Measurements from ENCODE around the gene CNNM2.
A peak's percentile ranks its signal among the peaks of the same experiment; 100 is the strongest.

CNNM2 gene

DNA sequence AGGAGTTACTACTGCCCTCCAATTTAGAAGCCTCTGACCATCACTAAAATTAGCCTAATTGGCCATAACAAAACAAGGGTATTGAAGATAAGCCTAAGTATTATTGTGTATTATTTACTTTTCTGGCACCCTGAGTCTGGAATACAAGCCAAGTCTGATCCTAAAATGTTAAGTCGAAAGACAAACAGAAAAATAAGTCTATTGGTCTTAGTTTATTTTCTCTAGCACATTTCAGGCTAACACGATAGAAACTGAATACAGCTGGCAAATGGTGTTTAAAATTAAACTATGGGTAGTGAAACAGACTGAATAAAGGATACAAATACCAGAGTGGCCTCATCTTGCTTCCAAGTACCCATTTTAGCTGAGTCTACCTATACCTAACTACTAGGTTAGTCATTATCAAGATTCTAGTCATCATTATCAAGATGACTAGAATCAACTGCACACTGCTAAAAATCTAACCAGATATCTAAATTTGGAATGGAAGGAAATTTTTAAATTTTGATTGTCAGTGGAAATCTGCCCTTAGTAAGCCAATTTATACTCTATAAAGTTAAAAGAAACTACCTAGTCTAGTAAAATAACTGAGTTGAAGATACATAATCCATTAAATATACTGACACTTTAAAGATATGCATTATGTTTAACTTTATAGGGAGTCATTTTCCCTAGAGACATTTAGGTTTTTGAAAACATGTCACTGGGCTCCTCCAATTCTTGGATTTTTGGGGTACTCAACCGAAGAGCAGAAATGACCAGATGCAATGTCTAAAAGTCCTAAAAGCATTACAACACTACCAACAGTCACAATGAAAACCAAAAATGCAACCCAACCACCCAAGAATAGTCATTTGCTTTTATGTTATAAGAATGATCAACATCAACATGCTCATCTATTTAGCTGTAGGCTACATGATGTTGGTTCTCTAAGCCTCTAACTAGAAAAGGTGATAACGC is 194.1 kb downstream of the CNNM2 start:
- ChIA-PET POLR2A (ENCODE audit: low non-redundant PET) (no interaction called here), CTCF (interaction anchor here (0.6 to 0.7 kb wide), 3 partner anchors 136 to 276 kb away, joined by 3 to 6 read pairs (median 3); no protein-coding TSS in a partner anchor)
- H3K27ac ChIP-seq, result no peak overlapping the region
- TF ChIP-seq, protein P1, sequence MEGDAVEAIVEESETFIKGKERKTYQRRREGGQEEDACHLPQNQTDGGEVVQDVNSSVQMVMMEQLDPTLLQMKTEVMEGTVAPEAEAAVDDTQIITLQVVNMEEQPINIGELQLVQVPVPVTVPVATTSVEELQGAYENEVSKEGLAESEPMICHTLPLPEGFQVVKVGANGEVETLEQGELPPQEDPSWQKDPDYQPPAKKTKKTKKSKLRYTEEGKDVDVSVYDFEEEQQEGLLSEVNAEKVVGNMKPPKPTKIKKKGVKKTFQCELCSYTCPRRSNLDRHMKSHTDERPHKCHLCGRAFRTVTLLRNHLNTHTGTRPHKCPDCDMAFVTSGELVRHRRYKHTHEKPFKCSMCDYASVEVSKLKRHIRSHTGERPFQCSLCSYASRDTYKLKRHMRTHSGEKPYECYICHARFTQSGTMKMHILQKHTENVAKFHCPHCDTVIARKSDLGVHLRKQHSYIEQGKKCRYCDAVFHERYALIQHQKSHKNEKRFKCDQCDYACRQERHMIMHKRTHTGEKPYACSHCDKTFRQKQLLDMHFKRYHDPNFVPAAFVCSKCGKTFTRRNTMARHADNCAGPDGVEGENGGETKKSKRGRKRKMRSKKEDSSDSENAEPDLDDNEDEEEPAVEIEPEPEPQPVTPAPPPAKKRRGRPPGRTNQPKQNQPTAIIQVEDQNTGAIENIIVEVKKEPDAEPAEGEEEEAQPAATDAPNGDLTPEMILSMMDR (conservative IDR thresholded peaks at IDR 0.05; ENCODE audit: low read depth), result no peak
- DNase-seq (ENCODE audit: low spot score), result no peak

DNA sequence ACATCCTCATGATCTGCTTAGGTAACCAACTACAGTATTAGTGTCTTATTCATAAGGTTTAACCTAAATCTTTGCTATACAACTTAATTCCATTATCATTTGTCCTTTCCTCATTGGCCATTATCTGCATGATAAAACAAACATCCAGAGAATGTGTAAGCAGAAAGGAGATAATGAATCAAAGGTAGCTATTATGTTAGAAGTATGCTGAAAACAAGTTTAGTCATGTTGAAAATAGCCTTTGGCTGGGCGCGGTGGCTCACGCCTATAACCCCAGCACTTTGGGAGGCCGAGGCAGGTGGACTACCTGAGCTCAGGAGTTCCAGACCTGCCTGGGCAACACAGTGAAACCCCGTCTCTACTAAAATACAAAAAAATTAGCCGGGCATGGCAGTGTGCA is 196.8 kb downstream of the CNNM2 start:
- TF ChIP-seq, protein P1 (conservative IDR thresholded peaks at IDR 0.05; ENCODE audit: low read depth), result no peak
- no peak overlapping the region for H3K27ac ChIP-seq
- ChIA-PET CTCF (no interaction called here), POLR2A (ENCODE audit: low non-redundant PET) (interaction anchor here (0.6 kb wide), 1 partner anchor 77 kb away, joined by 3 read pairs; no protein-coding TSS in a partner anchor)
- DNase-seq (ENCODE audit: low spot score), result peak; percentile 77

DNA sequence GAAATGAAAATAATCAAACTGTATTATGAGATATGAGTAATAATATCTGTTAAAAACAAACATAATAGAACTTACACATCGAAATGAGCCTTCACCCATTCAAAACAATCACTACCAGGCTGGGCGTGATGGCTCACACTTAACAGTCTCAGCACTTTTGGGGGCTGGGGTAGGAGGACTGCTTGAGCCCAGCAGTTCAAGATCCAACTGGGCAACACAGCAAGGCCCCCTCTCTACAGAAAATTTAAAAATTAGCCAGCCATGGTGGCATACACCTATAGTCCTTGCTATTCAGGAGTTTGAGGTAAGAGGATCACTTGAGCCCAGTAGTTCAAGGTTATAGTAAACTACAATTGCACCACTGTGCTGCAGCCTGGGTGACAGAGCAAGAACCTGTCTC is 199.2 kb downstream of the CNNM2 start:
- DNase-seq (ENCODE audit: low spot score), result no peak
- CTCF ChIA-PET, result interaction anchor here (0.6 kb wide), 1 partner anchor 206 kb away, joined by 3 read pairs; no protein-coding TSS in a partner anchor
- POLR2A ChIA-PET (ENCODE audit: low non-redundant PET), result no interaction called here
- no peak overlapping the region for H3K27ac ChIP-seq
- TF ChIP-seq, protein P1 (conservative IDR thresholded peaks at IDR 0.05; ENCODE audit: low read depth), result no peak

DNA sequence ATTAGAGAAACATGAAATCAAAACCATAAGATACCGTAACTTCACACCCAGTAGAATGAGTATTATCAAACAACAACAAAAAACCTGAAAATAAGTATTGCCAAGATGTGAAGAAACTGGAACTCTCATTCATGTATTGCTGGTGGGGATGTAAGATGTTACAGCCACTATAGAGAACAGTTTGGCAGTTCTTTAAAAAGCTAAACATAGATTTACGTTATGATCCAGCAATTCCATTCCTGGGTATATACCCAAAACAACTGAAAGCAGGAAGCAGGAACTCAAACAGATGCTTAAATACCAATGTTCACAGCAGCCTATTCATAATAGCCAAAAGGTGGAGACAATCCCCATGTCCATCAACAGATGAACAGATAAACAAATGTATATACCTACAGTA is 202.5 kb downstream of the CNNM2 start:
- ChIA-PET POLR2A (ENCODE audit: low non-redundant PET) (no interaction called here), CTCF (no interaction called here)
- H3K27ac ChIP-seq, result no peak overlapping the region
- DNase-seq (ENCODE audit: low spot score), result no peak
- TF ChIP-seq, protein P1 (conservative IDR thresholded peaks at IDR 0.05; ENCODE audit: low read depth), result no peak

DNA sequence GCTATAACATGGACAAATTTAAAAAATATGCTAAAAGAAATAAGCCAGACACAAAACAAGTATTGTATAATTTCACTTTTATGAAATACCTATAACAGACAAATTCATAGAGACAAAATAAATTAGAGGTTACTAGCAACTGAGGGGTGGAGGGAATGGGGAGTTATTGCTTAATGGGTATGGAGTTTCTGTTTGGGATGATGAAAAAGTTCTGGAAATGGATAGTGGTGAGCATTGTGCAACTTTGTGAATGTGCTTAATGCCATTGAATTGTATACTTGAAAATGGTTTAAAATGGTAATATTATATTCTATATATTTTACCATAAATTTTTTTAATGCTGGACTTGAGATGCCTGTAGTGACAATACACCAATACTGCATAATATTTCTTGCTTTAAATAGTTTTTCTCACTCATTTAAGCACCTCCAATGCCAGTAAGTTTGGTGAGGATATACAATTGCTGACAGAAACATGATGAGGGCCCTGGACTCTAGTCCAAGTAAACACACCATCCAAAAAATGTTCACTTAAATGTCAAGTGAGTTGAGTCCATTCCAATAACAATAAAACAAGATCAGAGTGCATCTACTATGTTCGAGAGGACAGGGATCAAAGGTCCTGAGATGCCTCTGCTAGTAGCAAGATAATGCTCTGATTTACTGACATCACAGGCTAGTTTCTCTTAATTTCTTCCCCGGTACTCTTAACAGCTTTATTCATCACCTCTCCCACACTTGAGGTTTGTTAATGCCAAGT is 203.1 kb downstream of the CNNM2 start:
- DNase-seq (ENCODE audit: low spot score), result no peak
- TF ChIP-seq, protein P1 (conservative IDR thresholded peaks at IDR 0.05; ENCODE audit: low read depth), result no peak
- POLR2A ChIA-PET (ENCODE audit: low non-redundant PET), result no interaction called here
- CTCF ChIA-PET, result no interaction called here
- H3K27ac ChIP-seq, result no peak overlapping the region

DNA sequence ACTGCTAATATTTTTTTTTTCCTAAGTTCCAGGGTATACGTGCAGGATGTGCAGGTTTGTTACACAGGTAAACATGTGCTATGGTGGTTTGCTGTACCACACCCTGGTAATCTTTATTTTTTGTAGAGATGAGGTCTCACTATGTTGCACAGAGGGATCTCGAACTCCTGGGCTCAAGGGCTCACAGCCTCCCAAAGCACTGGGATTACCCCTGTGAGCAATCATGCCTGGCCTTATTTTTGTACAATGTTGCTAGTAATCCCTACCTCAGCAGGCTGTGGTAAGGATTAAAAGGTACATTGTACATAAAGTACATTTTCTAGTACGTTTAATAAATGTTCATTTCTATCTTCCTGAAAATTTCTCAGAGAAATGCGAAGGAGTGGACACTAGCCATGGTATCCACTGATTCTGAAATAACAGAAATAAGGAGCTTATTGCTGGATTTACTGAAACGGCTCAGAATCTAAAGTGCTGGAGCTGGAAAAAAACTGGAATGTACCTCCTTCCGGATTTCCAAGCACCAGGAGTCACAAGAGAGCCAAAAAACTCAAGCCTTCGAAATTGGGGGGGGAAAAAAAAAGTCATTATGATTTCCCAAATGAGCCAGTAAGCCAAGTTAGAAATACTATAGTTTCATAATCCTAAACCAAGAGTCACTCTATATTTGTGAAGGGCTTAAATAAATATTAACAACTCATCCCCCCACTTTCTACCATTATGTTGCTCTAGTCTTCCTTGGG is 205.4 kb downstream of the CNNM2 start:
- ChIA-PET POLR2A (ENCODE audit: low non-redundant PET) (no interaction called here), CTCF (no interaction called here)
- TF ChIP-seq, protein P1 (conservative IDR thresholded peaks at IDR 0.05; ENCODE audit: low read depth), result no peak
- no peak for DNase-seq (ENCODE audit: low spot score)
- no peak overlapping the region for H3K27ac ChIP-seq
